Measurements from ENCODE around the gene MYO15B. TPM values are rescaled to one million over a fixed set of nuclear protein-coding genes. Genes with fewer than 3 reads are reported as not detected.
A peak's percentile ranks its signal among the peaks of the same experiment; 100 is the strongest.

Gene MYO15B
- polyA plus RNA-seq, 2 donors: 27.8 to 89.5 TPM

- Histone ChIP-seq H3K36me3 (ENCODE audit: control insufficient read depth in 2 of 2, insufficient read depth in 2 of 2, low read length in 1 of 2) (peaks cover 0 to 30% of the 10 kb centered on the region in 2 donors), H3K4me1 (ENCODE audit: control insufficient read depth in 2 of 2, insufficient read depth in 2 of 2, low read length in 1 of 2) (no peaks in the 10 kb centered on the region), H3K4me3 (ENCODE audit: low read depth in 1 of 2, low read length in 2 of 2) (no peak overlapping the region), H3K9me3 (ENCODE audit: control insufficient read depth in 2 of 2, insufficient read depth in 1 of 2, low read depth in 1 of 2, low read length in 1 of 2) (no peaks in the 10 kb centered on the region), H3K27me3 (ENCODE audit: control insufficient read depth in 1 of 2, insufficient read depth in 2 of 2, low read length in 2 of 2) (no peaks in the 10 kb centered on the region), H3K27ac (ENCODE audit: low read depth in 2 of 2, low read length in 1 of 2) (no peak overlapping the region)
- WGBS, 2 donors: 75 to 91% methylated on average over 30 to 35 of the region's 38 CpGs
Observed at GRCh38 chr17:75558666-75559530, 28.7 kb upstream of the MYO15B start.

- Histone ChIP-seq H3K27me3 (ENCODE audit: control insufficient read depth in 1 of 2, insufficient read depth in 2 of 2, low read length in 2 of 2) (no peaks in the 10 kb centered on the region), H3K4me3 (ENCODE audit: low read depth in 1 of 2, low read length in 2 of 2) (no peak overlapping the region), H3K27ac (ENCODE audit: low read depth in 2 of 2, low read length in 1 of 2) (no peak overlapping the region), H3K4me1 (ENCODE audit: control insufficient read depth in 2 of 2, insufficient read depth in 2 of 2, low read length in 1 of 2) (no peaks in the 10 kb centered on the region), H3K36me3 (ENCODE audit: control insufficient read depth in 2 of 2, insufficient read depth in 2 of 2, low read length in 1 of 2) (peaks cover 4 to 41% of the 10 kb centered on the region in 2 donors), H3K9me3 (ENCODE audit: control insufficient read depth in 2 of 2, insufficient read depth in 1 of 2, low read depth in 1 of 2, low read length in 1 of 2) (no peaks in the 10 kb centered on the region)
- WGBS, 2 donors: 83 to 91% methylated on average over 9 of the region's 9 CpGs
Observed at GRCh38 chr17:75559958-75560533, 27.6 kb upstream of the MYO15B start.

GRCh38 chr17:75561927-75562603 lies 25.5 kb upstream of the MYO15B start:
- H3K9me3 ChIP-seq (ENCODE audit: control insufficient read depth in 2 of 2, insufficient read depth in 1 of 2, low read depth in 1 of 2, low read length in 1 of 2): no peaks in the 10 kb centered on the region
- no peaks in the 10 kb centered on the region for H3K27me3 ChIP-seq (ENCODE audit: control insufficient read depth in 1 of 2, insufficient read depth in 2 of 2, low read length in 2 of 2)
- H3K4me3 ChIP-seq (ENCODE audit: low read depth in 1 of 2, low read length in 2 of 2): no peak overlapping the region
- 78 to 82% methylated on average over 5 of the region's 5 CpGs for WGBS, 2 donors
- no peak overlapping the region for H3K27ac ChIP-seq (ENCODE audit: low read depth in 2 of 2, low read length in 1 of 2)
- H3K4me1 ChIP-seq (ENCODE audit: control insufficient read depth in 2 of 2, insufficient read depth in 2 of 2, low read length in 1 of 2): peaks cover 0 to 4% of the 10 kb centered on the region in 2 donors
- H3K36me3 ChIP-seq (ENCODE audit: control insufficient read depth in 2 of 2, insufficient read depth in 2 of 2, low read length in 1 of 2): peaks cover 7 to 50% of the 10 kb centered on the region in 2 donors

GRCh38 chr17:75563063-75563758 lies 24.4 kb upstream of the MYO15B start:
- Histone ChIP-seq H3K4me3 (ENCODE audit: low read depth in 1 of 2, low read length in 2 of 2) (no peak overlapping the region), H3K27ac (ENCODE audit: low read depth in 2 of 2, low read length in 1 of 2) (no peak overlapping the region), H3K36me3 (ENCODE audit: control insufficient read depth in 2 of 2, insufficient read depth in 2 of 2, low read length in 1 of 2) (peaks cover 12 to 49% of the 10 kb centered on the region in 2 donors), H3K27me3 (ENCODE audit: control insufficient read depth in 1 of 2, insufficient read depth in 2 of 2, low read length in 2 of 2) (no peaks in the 10 kb centered on the region), H3K4me1 (ENCODE audit: control insufficient read depth in 2 of 2, insufficient read depth in 2 of 2, low read length in 1 of 2) (peaks cover 0 to 4% of the 10 kb centered on the region in 2 donors), H3K9me3 (ENCODE audit: control insufficient read depth in 2 of 2, insufficient read depth in 1 of 2, low read depth in 1 of 2, low read length in 1 of 2) (no peaks in the 10 kb centered on the region)
- WGBS, 2 donors: 93 to 95% methylated on average over 28 of the region's 28 CpGs

- WGBS, 2 donors: 94 to 96% methylated on average over 11 of the region's 11 CpGs
- Histone ChIP-seq H3K4me3 (ENCODE audit: low read depth in 1 of 2, low read length in 2 of 2) (no peak overlapping the region), H3K9me3 (ENCODE audit: control insufficient read depth in 2 of 2, insufficient read depth in 1 of 2, low read depth in 1 of 2, low read length in 1 of 2) (no peaks in the 10 kb centered on the region), H3K27ac (ENCODE audit: low read depth in 2 of 2, low read length in 1 of 2) (peak overlapping the region; percentile 42 to 83), H3K36me3 (ENCODE audit: control insufficient read depth in 2 of 2, insufficient read depth in 2 of 2, low read length in 1 of 2) (peaks cover 12 to 54% of the 10 kb centered on the region in 2 donors), H3K27me3 (ENCODE audit: control insufficient read depth in 1 of 2, insufficient read depth in 2 of 2, low read length in 2 of 2) (no peaks in the 10 kb centered on the region), H3K4me1 (ENCODE audit: control insufficient read depth in 2 of 2, insufficient read depth in 2 of 2, low read length in 1 of 2) (peaks cover 0 to 4% of the 10 kb centered on the region in 2 donors)
Observed at GRCh38 chr17:75564195-75564594, 23.4 kb upstream of the MYO15B start.

DNA sequence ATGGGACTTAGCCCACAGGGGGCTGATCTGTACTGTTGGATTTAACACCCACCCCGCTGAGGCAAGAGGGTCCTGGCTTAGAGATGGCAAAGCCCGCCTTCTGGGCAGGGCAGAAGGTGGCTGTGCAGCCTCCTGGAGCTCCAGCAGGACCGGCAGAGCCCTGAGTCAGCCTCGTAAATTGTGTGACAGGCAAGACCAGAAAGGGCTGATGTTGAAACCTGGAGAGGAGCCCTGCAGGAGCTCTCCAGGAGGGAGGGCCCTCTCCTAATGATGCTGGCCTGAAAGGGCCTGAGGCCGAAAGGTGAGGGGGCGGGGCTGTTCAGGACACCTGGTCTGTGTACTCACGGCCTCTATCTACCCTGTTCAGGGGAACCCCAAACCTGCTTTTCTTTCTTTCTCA lies 22.5 kb upstream of the MYO15B start:
- Histone ChIP-seq H3K9me3 (ENCODE audit: control insufficient read depth in 2 of 2, insufficient read depth in 1 of 2, low read depth in 1 of 2, low read length in 1 of 2) (no peaks in the 10 kb centered on the region), H3K27me3 (ENCODE audit: control insufficient read depth in 1 of 2, insufficient read depth in 2 of 2, low read length in 2 of 2) (no peaks in the 10 kb centered on the region), H3K27ac (ENCODE audit: low read depth in 2 of 2, low read length in 1 of 2) (peak overlapping the region; percentile 78 to 83), H3K4me3 (ENCODE audit: low read depth in 1 of 2, low read length in 2 of 2) (no peak overlapping the region), H3K36me3 (ENCODE audit: control insufficient read depth in 2 of 2, insufficient read depth in 2 of 2, low read length in 1 of 2) (peaks cover 12 to 56% of the 10 kb centered on the region in 2 donors), H3K4me1 (ENCODE audit: control insufficient read depth in 2 of 2, insufficient read depth in 2 of 2, low read length in 1 of 2) (peaks cover 0 to 4% of the 10 kb centered on the region in 2 donors)
- 64 to 78% methylated on average over 7 of the region's 7 CpGs for WGBS, 2 donors

- H3K36me3 ChIP-seq (ENCODE audit: control insufficient read depth in 2 of 2, insufficient read depth in 2 of 2, low read length in 1 of 2): peaks cover 12 to 60% of the 10 kb centered on the region in 2 donors
- no peak overlapping the region for H3K4me3 ChIP-seq (ENCODE audit: low read depth in 1 of 2, low read length in 2 of 2)
- peak overlapping the region in 1 of 2 donors; percentile 57 for H3K27ac ChIP-seq (ENCODE audit: low read depth in 2 of 2, low read length in 1 of 2)
- H3K27me3 ChIP-seq (ENCODE audit: control insufficient read depth in 1 of 2, insufficient read depth in 2 of 2, low read length in 2 of 2): no peaks in the 10 kb centered on the region
- H3K4me1 ChIP-seq (ENCODE audit: control insufficient read depth in 2 of 2, insufficient read depth in 2 of 2, low read length in 1 of 2): peaks cover 0 to 4% of the 10 kb centered on the region in 2 donors
- no peaks in the 10 kb centered on the region for H3K9me3 ChIP-seq (ENCODE audit: control insufficient read depth in 2 of 2, insufficient read depth in 1 of 2, low read depth in 1 of 2, low read length in 1 of 2)
- 89 to 90% methylated on average over 6 of the region's 6 CpGs for WGBS, 2 donors
Observed at GRCh38 chr17:75565618-75566017, 22.0 kb upstream of the MYO15B start.

DNA sequence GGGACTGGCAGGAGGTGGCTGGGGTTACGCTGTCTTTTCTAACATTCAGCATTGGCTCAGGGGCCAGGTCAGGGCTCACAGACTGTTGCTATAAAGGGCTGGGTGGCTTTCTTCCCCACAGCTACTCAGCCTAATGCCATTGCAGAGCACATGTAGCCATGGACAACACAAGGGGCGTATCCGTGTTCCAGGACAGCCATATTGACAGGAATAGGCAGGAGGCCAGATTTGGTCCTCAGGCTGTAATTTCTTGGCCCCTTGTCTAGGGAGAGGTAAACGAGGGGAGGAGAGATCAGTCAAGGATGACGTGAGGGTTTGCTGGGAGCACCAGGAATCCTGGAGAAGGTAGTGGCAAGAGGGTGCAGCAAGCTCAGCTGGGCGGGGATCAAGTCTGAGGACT lies 21.2 kb upstream of the MYO15B start:
- WGBS, 2 donors: 67 to 69% methylated on average over 6 of the region's 6 CpGs
- no peaks in the 10 kb centered on the region for H3K9me3 ChIP-seq (ENCODE audit: control insufficient read depth in 2 of 2, insufficient read depth in 1 of 2, low read depth in 1 of 2, low read length in 1 of 2)
- peaks cover 12 to 66% of the 10 kb centered on the region in 2 donors for H3K36me3 ChIP-seq (ENCODE audit: control insufficient read depth in 2 of 2, insufficient read depth in 2 of 2, low read length in 1 of 2)

DNA sequence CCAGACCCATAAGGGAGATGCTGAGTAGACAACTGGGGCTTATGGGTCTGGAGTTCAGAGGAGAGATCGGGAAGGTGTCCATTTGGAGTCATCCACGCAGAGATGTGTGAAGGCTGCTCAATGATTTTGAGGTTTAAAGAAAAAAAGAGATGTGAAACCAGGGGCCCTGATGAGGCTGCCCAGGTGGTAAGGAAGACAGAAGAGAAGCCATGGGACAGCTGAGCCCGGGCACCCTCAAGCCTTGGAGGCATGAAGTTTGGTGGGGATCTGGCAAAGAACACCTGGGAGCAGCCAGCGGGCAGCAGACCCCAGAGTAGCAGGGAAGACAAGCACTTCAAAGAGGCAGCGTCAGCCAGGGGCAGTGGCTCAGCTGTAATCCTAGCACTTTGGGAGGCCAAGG lies 20.8 kb upstream of the MYO15B start:
- no peaks in the 10 kb centered on the region for H3K27me3 ChIP-seq (ENCODE audit: control insufficient read depth in 1 of 2, insufficient read depth in 2 of 2, low read length in 2 of 2)
- 87 to 92% methylated on average over 5 of the region's 5 CpGs for WGBS, 2 donors

More for the DNA sequence above, 21.2 kb upstream of the MYO15B start:
- H3K27me3 ChIP-seq (ENCODE audit: control insufficient read depth in 1 of 2, insufficient read depth in 2 of 2, low read length in 2 of 2): no peaks in the 10 kb centered on the region
- H3K4me1 ChIP-seq (ENCODE audit: control insufficient read depth in 2 of 2, insufficient read depth in 2 of 2, low read length in 1 of 2): peaks cover 0 to 4% of the 10 kb centered on the region in 2 donors
- H3K27ac ChIP-seq (ENCODE audit: low read depth in 2 of 2, low read length in 1 of 2): no peak overlapping the region
- no peak overlapping the region for H3K4me3 ChIP-seq (ENCODE audit: low read depth in 1 of 2, low read length in 2 of 2)

More for the DNA sequence above, 20.8 kb upstream of the MYO15B start:
- Histone ChIP-seq H3K27ac (ENCODE audit: low read depth in 2 of 2, low read length in 1 of 2) (no peak overlapping the region), H3K36me3 (ENCODE audit: control insufficient read depth in 2 of 2, insufficient read depth in 2 of 2, low read length in 1 of 2) (peaks cover 12 to 70% of the 10 kb centered on the region in 2 donors), H3K4me3 (ENCODE audit: low read depth in 1 of 2, low read length in 2 of 2) (no peak overlapping the region), H3K4me1 (ENCODE audit: control insufficient read depth in 2 of 2, insufficient read depth in 2 of 2, low read length in 1 of 2) (peaks cover 0 to 4% of the 10 kb centered on the region in 2 donors), H3K9me3 (ENCODE audit: control insufficient read depth in 2 of 2, insufficient read depth in 1 of 2, low read depth in 1 of 2, low read length in 1 of 2) (no peaks in the 10 kb centered on the region)

All from esophagus (tissue), 2 donors.